GM19025 (cell line): ENCODE results near the gene INPP5A.
"Not testable (repeated sequence)": the region's sequence is repeated elsewhere in the genome, so short reads cannot be mapped to it uniquely, and the experiment has no call there.

Source experiments
- ATAC-seq: cut with Tn5 transposase; IDR thresholded peaks from one replicate; pipeline ENCODE4 v1.9.1; 2021; ENCODE audit warnings: mild to moderate bottlenecking, low read depth, moderate library complexity; ENCODE audit not compliant: unreplicated experiment

INPP5A gene

DNA sequence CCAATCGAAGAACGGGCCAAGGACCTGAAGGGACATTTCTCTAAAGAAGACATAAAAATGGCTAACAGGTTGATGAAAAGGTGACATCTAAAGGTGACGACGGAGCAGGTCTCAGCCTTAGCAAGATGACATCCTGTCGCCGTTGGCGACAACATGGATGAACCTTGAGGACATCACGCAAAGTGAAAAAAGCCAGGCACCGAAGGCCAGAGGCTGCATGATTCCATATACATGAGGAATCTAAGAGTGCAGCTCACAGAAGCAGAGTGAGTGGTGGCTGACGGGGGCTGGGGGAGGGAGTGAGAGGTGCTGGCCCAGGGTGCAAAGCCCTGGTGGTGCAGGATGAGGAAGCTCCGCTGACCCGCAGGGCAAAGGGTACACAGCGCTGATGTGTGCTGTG, 282.5 kb downstream of the INPP5A start:
- no peak for ATAC-seq

- not testable (repeated sequence) for ATAC-seq
These were observed 288.4 kb downstream of the INPP5A start for GRCh38 chr10:132825783-132826523.

DNA sequence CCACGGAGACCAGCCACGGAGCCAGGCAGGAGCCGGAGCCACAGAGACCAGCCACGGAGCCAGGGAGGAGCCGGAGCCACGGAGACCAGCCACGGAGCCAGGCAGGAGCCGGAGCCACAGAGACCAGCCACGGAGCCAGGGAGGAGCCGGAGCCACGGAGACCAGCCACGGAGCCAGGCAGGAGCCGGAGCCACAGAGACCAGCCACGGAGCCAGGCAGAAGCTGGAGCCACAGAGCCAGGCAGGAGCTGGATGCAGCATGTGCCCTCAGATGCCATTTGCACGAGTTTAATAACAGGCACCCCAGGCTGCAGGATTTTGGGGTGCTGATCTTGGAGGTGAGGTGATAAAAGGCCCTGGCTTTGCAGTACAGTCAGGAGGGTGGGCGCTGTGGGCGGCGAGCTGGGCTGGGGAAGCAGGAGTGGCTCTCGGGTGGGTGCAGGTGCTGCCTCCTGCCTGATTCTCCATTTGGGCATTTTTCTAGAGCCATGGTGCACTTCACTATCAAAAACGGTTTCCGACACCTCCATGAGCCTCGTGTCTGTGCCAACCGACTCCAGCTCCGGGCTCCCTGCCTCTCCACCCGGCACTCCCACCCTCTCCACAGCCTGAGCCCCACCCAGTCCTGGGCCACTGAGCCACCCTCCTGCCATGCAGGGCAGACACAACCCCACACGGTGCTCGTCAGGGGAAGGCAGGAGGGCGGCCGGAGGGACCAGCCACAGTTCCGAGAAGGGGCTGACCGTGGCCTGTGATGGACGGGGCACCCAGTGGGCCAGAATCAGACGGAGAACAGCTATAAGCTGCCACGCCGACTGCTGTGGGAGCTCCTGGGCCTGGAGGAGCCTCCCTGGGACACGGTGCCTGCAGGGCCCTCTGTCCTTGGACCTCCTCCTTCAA, 289.2 kb downstream of the INPP5A start:
- ATAC-seq = no peak

- no peak for ATAC-seq
These were observed 289.8 kb downstream of the INPP5A start for GRCh38 chr10:132827423-132827789.

- no peak for ATAC-seq
These were observed 290.4 kb downstream of the INPP5A start for GRCh38 chr10:132827861-132828539.

GRCh38 chr10:132828681-132829080, 291.1 kb downstream of the INPP5A start:
- ATAC-seq = no peak

- no peak for ATAC-seq
These were observed 291.8 kb downstream of the INPP5A start for GRCh38 chr10:132829403-132829802.

GRCh38 chr10:132832186-132832969, 294.8 kb downstream of the INPP5A start:
- no peak for ATAC-seq
